ENCODE data around the gene FAF1.

Gene FAF1

DNA sequence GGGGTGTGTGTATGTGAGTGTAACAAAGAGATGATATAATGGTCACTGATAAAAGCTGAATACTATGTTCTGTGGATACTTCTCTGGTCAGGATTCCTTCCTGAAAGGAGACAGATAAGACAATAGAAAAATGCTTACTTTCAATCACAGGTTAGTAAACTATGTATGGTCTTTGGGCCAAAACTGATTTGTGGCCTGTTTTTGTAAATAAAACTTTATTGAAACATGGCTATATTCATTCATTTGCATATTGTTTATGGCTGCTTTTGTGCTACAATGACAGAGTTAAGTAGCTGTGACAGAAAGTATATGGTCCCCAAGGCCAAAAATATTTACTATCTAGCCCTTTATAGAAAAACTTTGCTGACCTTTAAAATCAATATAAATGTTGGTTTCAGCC is 454.6 kb downstream of the FAF1 start:
- TF ChIP-seq, protein P1, sequence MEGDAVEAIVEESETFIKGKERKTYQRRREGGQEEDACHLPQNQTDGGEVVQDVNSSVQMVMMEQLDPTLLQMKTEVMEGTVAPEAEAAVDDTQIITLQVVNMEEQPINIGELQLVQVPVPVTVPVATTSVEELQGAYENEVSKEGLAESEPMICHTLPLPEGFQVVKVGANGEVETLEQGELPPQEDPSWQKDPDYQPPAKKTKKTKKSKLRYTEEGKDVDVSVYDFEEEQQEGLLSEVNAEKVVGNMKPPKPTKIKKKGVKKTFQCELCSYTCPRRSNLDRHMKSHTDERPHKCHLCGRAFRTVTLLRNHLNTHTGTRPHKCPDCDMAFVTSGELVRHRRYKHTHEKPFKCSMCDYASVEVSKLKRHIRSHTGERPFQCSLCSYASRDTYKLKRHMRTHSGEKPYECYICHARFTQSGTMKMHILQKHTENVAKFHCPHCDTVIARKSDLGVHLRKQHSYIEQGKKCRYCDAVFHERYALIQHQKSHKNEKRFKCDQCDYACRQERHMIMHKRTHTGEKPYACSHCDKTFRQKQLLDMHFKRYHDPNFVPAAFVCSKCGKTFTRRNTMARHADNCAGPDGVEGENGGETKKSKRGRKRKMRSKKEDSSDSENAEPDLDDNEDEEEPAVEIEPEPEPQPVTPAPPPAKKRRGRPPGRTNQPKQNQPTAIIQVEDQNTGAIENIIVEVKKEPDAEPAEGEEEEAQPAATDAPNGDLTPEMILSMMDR (IDR thresholded peaks at IDR 0.05; ENCODE audit: extremely low read depth, missing control alignments), result no peak
- DNase-seq (ENCODE audit: low spot score), result no peak

DNA sequence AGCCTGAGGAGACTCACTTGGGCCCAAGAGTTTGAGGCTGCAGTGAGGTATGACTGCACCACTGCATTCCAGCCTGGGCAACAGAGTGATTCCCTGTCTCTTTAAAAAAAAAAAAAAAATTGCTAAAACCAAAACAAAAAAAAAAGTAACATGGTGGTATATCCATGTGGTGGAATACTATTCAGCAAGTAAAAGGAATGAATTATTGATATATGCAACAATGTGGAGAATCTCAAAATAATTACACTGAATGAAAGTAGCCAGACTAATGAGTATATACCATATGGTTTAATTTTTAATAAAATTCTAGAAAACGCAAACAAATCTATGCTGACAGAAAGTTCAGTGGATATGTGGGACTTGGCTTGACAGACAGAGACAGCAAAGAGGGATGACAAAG is 456.6 kb downstream of the FAF1 start:
- TF ChIP-seq, protein P1 (IDR thresholded peaks at IDR 0.05; ENCODE audit: extremely low read depth, missing control alignments), result no peak
- no peak for DNase-seq (ENCODE audit: low spot score)

DNA sequence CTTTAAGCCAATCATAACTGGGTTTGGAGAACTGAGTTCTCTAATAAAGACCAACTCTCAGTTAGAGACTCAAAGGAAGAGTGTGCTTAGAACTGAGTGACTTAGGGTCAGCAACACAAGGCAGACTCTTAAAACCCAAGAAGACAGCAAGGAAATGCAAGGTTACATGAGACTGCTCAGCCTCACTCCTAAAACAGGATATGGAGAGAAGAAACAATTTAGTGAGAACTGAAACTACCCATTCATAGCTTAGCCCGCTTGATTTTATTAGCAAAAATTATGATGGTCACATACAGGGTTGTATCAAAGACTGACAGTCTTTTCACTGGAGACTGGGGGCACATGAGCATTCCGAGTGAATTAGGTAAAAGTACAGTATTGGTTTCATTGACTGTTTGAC is 457.9 kb downstream of the FAF1 start:
- TF ChIP-seq, protein P1 (IDR thresholded peaks at IDR 0.05; ENCODE audit: extremely low read depth, missing control alignments), result no peak
- no peak for DNase-seq (ENCODE audit: low spot score)

DNA sequence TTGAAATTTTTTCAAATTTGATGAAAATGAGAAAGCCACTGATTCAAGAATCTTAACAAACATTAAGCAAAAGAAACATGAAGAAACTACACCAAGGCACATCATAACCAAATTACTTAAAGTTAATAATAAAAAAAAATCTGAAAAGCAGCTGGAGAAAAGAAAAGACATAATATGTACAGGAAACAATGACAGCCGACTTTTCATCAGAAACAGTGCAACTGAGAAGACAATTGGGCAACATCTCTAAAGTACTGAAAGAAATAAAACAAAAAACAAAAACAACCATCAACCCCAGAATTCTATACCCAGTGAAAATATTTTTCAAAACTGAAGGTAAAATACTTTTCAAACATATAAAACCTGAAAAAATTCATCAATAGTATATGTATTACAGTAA is 463.1 kb downstream of the FAF1 start:
- TF ChIP-seq, protein P1 (IDR thresholded peaks at IDR 0.05; ENCODE audit: extremely low read depth, missing control alignments), result no peak
- no peak for DNase-seq (ENCODE audit: low spot score)

DNA sequence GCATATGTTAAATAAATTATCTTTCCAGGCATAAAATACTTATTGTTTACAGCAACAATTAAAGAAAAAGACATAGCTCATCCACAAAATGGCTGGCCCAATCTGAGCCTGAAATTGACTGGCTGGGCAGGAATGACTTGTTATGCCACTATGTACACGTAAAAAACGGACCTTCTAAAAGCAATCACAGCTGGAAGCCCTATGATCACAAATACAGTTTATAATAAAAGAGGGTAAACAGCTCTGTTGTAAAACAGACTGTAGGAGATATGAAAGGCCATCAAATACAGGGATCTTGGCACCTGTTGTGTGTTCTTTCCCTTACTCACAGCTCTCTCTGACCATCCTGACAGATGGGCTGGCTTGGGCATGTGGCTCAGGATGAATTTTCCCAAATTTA is 466.4 kb downstream of the FAF1 start:
- no peak for DNase-seq (ENCODE audit: low spot score)
- TF ChIP-seq, protein P1 (IDR thresholded peaks at IDR 0.05; ENCODE audit: extremely low read depth, missing control alignments), result no peak

DNA sequence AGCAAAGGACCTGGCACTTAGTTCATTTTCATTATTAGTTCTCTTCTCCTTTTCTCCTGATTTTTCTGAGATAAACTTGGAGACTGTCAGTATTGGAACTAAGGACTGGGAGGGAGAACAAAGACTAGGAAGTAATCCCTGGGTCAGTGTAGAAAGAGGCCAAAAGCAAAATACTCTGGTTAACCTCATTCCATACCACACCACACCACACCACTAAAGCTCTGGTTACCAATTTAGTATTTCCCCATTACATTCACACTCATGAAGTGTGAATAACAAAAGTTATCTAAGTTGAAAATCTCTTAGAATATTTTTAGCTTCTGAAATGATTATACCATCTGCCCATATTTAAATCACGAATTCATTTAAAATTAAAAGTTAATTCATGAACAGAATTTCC is 467.9 kb downstream of the FAF1 start:
- no peak for DNase-seq (ENCODE audit: low spot score)
- TF ChIP-seq, protein P1 (IDR thresholded peaks at IDR 0.05; ENCODE audit: extremely low read depth, missing control alignments), result no peak

DNA sequence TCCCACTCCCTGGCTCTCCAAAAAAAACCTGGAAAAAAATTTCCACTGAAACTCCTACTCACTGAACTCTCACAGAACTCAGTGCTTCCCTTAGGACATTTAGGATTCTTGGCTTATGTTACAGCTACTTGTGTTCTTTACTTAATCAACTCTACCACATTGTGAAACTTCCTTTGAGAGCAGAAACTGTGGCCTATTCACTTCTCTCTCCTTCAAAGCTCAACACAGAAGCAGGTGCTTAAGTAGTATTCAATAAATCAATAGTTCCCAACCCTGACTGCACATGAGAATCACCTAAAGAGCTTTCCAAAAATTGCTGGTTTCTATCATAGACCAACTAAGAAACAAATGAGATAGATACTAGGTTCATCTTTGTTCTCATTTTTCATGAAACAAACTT is 468.9 kb downstream of the FAF1 start:
- TF ChIP-seq, protein P1 (IDR thresholded peaks at IDR 0.05; ENCODE audit: extremely low read depth, missing control alignments), result no peak

More for the DNA sequence above, 468.9 kb downstream of the FAF1 start:
- no peak for DNase-seq (ENCODE audit: low spot score)

Data from GM20000 (cell line).